ENCODE measurements around the gene CDK6.

- TF ChIP-seq CTCF (IDR thresholded peaks at IDR 0.05 in 4 of 5, conservative IDR thresholded peaks at IDR 0.05 in 1 of 5) (no peak), POLR2A (IDR thresholded peaks at IDR 0.05) (no peak)
These were observed 12.1 kb upstream of the CDK6 start for GRCh38 chr7:92848441-92848840.
